ENCODE data around the gene CCNL2.

The CCNL2 gene

GRCh38 chr1:1434824-1435105 lies 35.6 kb upstream of the CCNL2 start:
- TF ChIP-seq, protein P1, sequence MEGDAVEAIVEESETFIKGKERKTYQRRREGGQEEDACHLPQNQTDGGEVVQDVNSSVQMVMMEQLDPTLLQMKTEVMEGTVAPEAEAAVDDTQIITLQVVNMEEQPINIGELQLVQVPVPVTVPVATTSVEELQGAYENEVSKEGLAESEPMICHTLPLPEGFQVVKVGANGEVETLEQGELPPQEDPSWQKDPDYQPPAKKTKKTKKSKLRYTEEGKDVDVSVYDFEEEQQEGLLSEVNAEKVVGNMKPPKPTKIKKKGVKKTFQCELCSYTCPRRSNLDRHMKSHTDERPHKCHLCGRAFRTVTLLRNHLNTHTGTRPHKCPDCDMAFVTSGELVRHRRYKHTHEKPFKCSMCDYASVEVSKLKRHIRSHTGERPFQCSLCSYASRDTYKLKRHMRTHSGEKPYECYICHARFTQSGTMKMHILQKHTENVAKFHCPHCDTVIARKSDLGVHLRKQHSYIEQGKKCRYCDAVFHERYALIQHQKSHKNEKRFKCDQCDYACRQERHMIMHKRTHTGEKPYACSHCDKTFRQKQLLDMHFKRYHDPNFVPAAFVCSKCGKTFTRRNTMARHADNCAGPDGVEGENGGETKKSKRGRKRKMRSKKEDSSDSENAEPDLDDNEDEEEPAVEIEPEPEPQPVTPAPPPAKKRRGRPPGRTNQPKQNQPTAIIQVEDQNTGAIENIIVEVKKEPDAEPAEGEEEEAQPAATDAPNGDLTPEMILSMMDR (conservative IDR thresholded peaks at IDR 0.05): no peak
- H3K27ac ChIP-seq: peak overlapping the region; percentile 99

DNA sequence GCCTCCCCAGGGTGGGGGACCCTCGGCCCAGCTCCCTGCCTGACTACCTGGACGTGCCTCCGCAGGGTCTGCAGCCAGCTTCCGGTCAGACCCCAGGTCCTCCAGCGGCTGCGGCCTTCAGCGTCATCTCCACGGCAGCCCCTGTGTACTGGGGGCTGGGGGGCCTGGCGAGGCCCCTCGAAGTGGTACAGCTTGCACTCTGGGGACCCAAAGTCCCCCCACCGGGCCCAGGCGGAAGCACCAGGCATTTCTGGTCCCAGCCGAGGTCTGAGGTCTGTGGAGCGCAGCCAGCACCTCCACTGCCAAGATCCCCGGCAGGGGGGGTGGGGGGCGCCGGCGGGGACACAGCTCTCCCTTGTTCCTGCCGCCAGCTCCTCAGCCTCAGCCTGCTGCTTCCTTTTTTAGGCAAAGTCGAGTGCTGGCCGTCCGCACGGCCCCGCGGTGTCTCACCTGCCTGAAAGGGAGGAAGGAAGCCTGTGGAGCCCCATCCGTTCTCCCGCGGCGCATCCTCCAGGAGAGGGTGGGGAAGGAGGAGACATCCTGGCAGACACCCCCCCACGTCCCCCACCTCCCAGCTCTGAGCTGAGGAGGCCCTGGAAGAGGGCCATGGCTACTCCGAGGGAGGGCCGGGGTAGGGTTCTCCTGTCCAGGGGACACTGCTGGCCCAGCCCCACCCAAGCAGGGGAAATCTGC lies 35.1 kb upstream of the CCNL2 start:
- TF ChIP-seq, protein P1 (conservative IDR thresholded peaks at IDR 0.05): no peak
- H3K27ac ChIP-seq: peak overlapping the region; percentile 99

DNA sequence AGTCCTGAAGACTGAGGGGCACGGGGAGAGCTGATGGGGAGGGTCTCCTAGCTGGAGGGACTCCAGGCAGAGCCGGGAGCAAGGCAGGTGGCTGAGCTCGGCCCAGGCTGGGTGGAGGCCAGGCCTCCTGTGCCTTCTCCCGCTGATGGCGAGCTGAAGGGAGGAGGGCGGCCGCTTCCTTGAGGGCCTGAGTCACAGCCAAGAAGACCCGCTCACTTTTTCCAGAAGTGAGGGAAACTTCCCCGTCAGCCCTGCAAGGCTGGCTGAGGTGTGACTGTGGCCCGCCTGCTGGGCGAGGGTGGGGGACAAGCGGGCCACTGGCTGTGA lies 34.6 kb upstream of the CCNL2 start:
- H3K27ac ChIP-seq: peak overlapping the region; percentile 99
- TF ChIP-seq, protein P1 (conservative IDR thresholded peaks at IDR 0.05): no peak

GRCh38 chr1:1432951-1433803 lies 34.0 kb upstream of the CCNL2 start:
- TF ChIP-seq, protein P1 (conservative IDR thresholded peaks at IDR 0.05): no peak
- H3K27ac ChIP-seq: peak overlapping the region; percentile 99

GRCh38 chr1:1432274-1432950 lies 33.3 kb upstream of the CCNL2 start:
- H3K27ac ChIP-seq: peak overlapping the region; percentile 99
- TF ChIP-seq, protein P1 (conservative IDR thresholded peaks at IDR 0.05): no peak

DNA sequence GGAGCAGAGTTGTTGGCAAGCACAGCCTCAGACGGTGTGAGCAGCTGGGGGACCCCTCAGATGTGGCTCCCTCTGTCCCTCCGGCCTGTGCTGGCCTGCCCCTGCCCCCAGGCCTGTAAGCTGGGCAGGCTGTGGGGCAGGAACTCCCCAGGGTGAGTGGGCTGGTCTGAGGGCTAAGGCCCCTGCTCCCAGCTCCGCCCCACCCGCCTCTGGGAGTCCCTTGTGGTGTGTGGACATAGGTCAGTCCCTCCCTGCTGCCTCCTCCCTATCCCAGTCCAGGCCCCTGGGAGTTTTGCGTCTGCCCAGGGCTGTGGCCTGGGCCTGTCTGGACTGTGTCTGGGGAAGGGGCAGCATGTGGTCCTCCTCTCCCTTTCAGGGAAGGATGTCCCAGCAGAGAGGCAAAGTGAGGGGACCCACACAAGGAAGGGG lies 32.7 kb upstream of the CCNL2 start:
- TF ChIP-seq, protein P1 (conservative IDR thresholded peaks at IDR 0.05): no peak
- H3K27ac ChIP-seq: peak overlapping the region; percentile 99
